Activated CD8-positive, alpha-beta memory T cell treated with anti-CD3 and anti-CD28 coated beads for 4 hours (primary cell): ENCODE results near the gene OTOGL.
"Not testable (repeated sequence)": the region's sequence is repeated elsewhere in the genome, so short reads cannot be mapped to it uniquely, and the experiment has no call there.

Experiments
- DNase-seq, 2 donors: peaks; one replicate each; pipeline ENCODE4 v3.0.0-alpha.2; 2020; ENCODE audit warnings: low read depth in 2 of 2

Gene OTOGL

DNA sequence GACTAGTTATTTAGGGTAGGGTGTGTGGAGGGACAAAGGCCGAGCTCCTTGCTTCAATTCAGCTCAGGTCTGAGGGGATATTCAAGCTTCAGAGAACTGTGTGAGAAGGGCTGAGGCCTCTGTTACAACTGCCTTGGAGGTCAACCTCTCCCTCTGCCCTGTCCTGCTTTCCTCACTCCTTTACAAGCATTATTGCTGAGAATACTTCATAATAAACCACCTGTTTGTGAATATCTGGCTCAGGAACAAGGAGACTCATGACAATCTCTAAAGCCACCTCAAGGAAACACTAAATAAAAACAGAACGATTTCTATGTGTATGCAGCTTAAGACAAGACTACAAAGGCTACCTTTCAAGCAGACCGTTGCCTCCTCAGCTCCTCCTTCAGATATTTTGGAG, 21.7 kb downstream of the OTOGL start:
- DNase-seq: no peak

DNA sequence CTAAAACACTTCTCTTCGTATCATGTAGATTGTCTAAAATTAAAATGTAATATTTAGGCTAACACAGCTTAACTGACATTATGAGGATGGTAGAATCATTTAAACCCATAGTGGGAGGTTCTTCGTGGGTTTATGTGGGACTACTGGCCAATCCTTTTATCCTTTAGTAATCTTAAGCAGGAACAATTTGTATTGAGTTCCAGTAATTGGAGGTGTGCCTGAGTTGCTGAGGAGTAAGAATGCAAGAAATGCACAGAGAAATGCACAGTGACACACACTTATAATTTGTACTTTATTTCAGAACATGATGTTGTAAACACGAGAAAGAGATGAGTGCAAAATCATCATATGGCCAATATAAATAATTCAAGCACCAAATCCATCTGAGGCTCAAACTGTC, 22.3 kb downstream of the OTOGL start:
- no peak for DNase-seq

DNA sequence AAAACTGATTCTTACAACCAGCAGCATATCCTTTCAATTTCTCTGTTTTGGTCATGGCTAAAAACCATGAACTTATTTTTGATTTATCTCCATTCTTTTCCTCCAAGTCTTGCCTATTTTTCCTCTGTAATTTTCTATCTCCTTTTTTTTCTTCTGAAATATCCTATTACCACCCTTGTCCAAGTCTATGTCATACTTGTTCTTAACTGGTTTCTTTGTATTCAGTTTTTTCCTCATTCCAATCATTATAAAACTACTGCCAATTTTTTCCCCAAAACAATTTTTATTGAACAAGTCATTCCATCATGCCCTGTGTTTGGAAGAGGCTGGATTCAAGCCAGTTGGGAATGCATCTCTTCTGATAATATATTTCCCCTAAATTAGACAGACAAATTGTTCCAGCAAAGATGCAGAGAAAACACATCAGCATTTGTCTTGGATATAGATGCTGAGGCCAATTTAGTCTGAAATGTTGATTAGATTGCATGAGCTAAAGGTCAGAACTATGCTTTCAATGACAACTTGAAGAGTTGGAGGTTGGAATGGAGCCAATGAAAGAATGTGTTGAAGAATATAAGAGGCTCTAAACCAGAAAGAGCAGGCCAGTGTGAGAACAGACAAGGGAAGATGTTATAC, 30.7 kb downstream of the OTOGL start:
- DNase-seq: no peak

DNA sequence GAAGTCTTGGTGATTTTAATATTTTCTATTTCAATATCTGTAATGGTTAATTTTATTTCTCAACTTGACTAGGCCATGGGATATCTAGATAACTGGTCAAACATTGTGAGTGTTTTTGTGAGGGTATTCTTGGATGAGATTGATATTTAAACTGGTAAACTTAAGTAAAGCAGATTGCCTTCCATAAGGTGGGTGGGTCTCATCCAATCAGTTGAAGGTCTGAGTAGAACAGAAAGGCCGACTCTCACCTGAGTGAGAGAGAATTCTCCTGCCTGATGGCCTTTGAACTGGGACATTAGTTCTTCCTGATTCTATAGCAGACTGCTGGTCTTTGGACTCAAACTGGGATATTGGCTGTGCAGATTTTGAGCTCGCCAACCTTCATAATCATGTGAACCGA, 36.3 kb downstream of the OTOGL start:
- DNase-seq: no peak

DNA sequence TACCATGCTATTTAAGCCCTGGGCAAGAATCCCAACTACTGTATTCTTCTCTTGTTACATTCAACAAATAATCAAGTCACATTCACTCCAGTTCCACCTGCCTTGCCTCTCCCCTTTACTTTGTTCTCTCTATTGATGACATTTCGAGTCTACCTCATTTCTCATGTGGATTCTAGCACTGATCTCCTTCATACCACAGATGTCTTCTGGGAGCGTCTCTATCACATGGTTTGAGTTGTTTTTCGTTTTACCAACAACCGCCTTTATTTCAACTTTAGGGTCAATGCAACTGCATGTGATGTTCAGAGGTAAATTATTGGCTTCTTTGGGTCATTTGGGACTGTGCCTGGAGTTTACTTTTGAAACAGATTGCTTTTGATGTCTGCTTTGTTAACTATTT, 40.7 kb downstream of the OTOGL start:
- DNase-seq: no peak

DNA sequence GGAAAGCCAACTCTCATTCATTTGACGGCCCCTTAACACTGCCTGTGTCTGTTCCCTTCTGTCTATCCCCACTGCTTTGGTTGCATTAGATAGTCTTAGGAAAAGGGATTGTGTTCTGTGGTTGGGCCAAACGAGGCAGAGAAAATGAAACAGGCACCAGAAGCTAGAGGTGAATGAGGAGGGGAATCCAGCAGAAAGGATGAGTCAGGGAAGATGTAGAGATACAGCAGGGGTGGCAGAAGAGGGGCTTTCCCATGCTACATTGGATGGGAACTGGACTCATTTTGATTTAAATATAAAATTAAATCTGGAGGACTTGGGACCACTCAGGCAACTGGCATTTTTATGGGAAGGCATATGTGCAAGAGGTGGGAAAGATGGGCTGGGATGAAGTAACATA, 43.3 kb downstream of the OTOGL start:
- DNase-seq: no peak

DNA sequence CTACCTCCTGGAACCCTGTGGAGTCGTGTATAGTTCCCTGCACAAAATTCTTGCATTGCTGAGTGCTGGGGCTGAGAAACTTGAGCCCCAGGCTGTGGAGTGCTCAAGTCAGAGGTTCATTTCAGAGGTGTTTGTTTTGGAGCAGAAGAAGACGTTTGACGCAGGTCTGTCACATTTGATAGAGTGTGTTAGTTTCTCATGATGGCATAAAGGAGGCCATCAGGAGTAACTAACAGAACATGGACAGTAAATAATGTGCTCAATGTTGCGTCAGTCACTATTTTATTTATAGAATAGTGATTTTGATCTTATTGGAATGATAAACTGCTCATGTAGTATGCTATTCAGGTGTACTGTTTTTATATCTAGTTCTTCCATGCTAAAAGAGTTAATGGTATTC, 44.2 kb downstream of the OTOGL start:
- DNase-seq: no peak

DNA sequence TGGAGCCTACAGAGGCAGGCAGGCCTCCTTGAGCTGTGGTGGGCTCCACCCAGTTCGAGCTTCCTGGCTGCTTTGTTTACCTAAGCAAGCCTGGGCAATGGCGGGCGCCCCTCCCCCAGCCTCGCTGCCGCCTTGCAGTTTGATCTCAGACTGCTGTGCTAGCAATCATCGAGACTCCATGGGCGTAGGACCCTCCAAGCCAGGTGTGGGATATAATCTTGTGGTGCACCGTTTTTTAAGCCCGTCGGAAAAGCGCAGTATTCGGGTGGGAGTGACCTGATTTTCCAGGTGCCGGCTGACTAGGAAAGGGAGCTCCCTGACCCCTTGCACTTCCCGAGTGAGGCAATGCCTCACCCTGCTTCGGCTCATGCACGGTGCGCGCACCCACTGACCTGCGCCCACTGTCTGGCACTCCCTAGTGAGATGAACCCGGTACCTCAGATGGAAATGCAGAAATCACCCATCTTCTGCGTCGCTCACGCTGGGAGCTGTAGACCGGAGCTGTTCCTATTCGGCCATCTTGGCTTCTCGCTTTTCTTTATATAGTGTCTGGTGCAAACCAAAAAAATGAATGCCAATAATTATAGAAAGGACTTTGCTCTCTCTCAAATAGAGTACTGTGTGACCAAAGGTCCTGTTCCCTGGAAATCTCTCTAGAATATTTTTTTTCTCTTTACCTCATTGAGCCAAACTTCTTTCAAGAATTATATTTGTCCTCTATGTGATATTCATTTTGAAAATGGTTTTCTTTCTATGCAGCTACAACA, 50.4 kb downstream of the OTOGL start:
- not testable (repeated sequence) for DNase-seq

DNA sequence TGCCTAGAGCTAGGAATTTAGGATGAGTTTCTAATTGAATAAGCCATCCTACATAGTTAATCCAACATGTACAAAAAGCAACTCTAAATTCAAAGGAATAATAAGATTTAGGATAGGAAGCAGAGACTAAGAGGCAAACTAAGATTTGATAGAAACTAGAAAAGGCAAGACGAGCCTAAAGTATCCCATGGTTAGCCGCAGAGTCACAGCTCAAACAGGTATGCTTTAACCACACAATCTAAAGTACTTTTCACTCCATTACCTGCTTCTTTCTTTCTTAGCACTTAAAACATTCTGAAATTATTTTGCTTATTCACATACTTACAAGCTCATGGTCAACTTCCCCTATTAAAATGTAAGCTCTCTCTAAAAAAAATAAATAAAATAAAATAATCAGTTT, 51.8 kb downstream of the OTOGL start:
- no peak for DNase-seq

DNA sequence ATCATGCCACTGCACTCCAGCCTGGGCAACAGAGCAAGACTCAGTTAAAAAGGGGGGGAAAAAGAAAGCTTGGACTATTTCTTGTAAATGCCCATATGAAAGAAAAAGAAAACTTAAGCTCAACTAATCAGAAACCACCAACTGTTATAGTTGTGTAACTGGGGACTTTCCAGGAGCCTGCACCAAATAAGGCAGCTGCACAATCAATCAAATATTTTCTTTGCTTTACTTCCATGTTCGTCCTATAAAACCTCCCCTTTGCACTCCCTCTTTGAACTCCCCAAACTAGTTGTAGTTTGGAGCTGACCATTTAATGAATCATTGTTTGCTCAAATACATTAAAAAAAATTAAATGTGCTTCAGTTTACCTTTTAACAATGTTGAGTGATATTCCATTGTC, 54.9 kb downstream of the OTOGL start:
- no peak for DNase-seq

DNA sequence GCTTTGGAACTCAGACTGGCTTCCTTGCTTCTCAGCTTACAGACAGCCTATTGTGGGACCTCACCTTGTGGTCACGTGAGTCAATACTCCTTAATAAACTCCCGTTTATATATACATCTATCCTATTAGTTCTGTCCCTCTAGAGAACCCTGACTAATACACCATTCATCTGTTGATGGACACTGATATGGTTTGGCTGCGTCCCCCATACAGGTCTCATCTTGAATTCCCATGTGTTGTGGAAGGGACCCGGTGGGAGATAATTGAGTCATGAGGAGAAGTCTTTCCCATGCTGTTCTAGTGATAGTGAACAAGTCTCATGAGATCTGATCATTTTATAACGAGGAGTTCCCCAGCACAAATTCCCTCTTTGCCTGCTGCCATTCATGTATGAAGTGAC, 57.0 kb downstream of the OTOGL start:
- no peak for DNase-seq

DNA sequence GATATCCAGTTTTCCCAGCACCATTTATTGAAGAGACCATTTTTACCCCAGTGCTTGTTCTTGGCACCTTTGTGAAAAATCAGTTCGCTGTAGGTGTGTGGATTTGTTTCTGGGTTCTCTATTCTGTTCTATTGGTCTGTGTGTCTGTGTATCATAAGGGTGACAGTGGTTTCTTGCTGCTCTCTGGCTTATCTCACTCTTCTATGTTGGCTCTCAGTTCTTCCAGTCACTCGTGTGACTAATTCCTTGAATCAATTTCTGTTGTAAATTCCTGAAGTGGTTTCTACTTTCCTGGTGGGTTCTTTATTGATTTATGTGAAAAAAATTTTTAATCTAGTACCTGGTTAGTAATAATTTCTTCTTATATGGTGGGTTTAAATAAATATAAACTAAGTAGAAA, 58.3 kb downstream of the OTOGL start:
- DNase-seq: no peak

DNA sequence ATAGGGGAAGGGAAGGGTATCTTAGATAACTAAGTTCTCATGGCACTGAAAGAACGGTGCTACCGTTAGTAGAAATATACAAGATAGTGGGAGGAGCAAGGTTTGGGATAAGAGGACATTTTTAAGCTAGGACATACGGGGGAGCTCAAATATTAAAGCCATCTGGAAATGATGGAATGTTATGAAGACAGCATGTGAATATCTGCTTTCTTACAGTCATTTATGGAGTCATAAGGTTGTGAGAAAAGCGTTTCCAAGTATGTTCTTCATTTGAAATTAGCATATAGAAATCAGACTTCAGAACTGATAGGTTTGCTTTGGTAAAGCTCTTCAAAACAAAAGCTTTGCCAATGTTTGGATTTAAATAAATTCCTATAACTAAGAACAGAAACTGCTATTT, 62.3 kb downstream of the OTOGL start:
- DNase-seq: no peak

DNA sequence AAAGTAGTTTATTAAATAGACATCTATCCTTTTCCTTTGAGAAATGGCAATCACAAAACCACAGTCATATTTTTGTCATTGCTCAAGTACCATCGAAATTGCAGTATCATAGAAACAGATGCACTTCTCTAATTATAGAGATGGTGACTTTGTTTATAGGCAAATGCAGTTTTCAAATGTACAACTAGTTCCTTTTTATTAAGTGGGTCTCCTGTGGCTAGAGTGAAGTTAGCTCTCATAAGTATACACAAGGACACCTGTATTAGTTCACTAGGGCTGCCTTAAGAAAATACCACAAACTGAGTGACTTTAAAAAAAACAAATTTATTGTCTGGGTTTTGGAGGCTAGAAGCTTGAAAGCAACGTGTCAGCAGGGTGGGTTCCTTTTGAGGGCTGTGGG, 62.8 kb downstream of the OTOGL start:
- no peak for DNase-seq

DNA sequence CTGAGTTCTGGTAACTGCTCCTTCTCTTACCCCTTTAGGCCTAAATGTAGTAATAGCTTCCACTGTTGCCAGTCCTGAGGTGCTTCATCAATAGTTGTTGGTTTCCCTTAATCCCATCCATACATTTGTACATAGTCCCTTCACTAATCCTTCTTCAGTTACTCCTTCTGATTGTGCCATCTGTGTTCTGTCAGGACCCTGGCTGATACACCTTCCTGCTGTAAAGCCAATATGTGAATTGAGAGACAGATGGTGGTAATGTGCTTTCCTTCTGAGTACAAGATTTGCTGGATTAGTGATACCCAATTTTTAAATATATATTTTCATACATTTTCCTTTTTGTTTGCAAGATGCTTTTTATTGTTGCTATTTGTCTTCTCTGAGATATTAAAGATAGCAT, 66.4 kb downstream of the OTOGL start:
- no peak for DNase-seq

DNA sequence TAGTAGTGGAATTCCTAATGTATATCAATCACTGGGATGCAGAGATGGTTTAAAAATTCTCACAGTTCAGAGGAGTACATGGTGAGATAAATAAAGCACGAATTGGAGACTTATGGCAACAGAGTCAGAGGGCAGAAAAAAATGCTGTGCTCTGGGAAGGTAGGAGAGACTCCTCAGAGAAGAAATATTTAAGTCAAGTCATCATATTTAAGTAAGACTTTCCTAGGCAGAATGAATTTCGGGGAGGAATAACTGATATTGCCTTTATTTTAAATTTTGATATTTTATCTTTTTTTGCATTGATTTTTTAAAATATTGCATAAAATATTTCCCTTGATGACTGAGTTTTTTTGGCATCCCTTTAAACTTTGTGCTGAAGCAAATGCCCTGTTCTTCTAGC, 67.4 kb downstream of the OTOGL start:
- DNase-seq: no peak

DNA sequence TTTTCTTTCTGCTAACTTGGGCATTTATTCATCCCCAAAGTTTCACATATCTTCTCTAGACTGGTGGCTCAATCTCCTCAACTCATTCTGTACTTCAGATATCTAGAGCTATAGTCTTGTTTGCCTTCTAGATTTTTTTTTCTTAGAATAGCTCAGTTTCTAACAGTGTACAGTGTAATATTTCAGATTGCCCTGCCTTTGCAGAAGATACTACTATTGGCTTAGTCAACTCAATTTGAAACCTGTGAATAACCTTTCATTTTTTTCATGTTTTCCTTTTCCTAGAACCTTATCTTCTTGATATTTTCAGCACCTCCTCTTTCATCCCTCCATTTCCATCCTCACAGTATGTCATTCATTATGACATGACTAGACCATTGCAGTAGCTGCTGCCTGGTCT, 69.6 kb downstream of the OTOGL start:
- DNase-seq: no peak

DNA sequence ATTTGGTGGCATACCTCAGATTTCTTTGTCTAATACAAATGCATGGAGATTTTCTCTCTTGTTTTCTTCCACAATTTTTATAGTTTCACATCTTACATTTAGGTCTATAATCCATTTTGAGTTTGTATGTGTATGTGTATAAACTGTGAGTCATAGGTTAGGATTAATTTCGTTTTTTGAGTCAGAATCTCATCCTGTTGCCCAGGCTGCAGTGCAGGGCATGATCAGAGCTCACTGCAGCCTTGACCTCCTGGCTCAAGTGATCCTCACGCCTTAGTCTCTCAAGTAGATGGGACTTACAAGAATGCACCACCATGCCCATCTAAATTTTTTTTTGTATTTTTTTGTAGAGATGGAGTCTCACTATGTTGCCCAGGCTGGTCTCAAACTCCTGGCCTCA, 71.6 kb downstream of the OTOGL start:
- DNase-seq: no peak

DNA sequence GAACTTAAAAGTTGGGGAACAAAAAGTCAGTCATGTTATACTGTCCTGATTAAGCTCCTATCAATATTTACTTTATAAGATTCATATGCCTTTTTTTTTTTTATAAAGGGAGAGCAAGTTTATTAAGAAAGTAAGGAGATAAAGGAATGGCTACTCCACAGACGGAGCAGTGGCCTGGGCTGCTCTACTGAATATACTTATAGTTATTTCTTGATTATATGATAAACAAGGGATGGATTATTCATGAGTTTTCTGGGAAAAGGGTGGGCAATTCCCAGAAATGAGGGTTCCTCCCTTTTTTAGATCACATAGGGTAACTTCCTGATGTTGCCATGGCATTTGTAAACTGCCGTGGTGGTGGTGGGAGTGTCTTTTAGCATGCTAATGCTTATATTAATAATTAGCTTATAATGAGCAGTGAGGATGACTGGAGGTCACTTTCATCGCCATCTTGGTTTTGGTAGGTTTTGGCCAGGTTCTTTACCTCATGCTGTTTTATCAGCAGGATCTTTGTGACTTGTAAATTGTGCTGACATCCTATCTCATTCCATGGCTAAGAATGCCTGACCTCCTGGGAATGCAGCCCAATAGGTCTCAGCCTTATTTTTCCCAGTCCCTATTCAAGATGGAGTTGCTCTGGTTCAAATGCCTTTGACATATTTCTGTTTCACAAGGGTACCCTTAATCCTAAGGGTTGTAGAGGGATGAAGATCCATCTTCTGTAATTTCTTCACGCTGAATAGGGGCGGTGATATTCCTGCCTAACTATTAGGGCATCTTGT, 73.9 kb downstream of the OTOGL start:
- no peak for DNase-seq

DNA sequence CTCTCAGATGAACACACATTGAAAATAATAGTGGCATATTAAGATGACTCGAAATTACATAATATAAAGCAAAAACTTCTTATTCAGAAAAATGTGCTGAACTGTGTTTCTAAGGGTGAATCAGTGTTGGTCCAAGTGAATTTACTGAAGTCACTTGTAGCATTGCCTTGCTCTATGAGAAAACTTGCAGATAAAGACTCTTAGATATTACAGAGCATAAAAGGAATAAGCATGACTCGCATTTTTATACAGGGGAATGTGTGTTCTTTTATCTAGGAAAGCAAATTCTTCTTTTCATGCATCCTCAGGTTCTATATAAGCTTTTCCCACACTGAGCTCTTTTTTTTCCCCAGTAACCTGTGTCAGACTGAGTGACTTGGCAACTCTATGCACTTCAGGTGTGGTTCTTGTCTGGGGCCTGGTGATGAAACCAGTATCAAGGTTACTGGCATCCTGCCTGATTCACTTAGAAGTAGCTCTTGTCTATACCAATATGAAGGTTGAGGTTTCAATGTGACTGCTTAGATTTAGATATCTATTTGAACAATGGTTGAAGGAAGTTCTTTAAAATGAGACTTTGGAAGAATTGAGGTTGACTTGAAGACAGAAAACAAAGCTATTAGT, 76.1 kb downstream of the OTOGL start:
- no peak for DNase-seq

DNA sequence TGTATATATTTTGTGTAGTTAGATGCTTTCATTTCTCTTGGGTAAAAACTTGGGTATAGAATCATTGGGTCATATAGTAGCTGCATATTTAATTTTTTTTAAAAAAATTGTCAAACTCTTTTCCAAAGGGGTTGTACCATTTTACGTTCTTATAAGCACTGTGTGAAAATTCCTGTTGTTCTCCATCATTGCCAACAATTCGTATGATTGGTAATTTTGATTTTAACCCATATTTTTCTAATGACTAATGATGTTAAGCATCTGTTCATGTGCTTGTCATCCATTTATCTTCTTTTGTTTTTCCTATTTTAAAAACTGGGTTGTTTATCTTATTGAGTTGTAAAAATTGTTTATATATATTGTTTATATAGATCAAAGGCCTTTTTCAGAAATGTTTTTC, 77.4 kb downstream of the OTOGL start:
- no peak for DNase-seq

DNA sequence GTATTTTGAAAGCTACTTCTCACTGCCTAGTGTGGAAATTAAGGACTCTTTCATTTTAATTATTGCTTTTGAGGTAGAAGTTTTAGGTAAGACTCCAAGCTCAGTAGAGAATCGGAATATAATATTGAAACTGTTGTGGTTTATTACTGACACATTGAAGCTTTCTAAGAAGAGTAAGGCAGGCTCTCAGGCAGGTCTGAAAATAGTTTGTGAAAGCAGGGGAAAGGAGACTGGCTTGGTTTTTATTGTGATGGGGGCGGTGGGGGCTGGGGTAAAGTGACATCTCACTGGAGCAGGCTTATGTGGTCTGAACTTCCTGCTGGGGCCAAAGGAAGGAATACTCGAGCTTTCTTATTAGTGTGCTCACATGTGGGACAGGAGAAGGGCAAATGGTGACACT, 79.5 kb downstream of the OTOGL start:
- DNase-seq: no peak

DNA sequence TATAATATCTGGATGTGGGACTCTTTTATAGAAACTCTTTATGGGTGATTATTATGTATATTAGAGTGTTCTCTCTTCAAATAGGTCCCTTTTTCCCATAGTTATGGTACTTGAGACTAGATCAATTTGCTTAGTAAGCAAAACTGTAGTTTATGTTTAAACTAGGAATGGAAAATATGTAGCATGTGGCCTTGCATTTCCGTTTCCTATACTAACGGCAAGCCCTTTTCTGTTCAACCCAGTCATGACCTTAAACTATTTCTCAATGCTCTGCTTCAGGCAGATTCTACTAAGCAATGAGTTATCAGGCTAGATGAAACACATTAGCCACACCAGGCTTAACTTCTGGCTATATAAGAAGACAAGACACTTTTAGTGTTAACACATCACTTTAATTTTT, 84.6 kb downstream of the OTOGL start:
- no peak for DNase-seq
